ENCODE measurements around the gene DPF3.

DNA sequence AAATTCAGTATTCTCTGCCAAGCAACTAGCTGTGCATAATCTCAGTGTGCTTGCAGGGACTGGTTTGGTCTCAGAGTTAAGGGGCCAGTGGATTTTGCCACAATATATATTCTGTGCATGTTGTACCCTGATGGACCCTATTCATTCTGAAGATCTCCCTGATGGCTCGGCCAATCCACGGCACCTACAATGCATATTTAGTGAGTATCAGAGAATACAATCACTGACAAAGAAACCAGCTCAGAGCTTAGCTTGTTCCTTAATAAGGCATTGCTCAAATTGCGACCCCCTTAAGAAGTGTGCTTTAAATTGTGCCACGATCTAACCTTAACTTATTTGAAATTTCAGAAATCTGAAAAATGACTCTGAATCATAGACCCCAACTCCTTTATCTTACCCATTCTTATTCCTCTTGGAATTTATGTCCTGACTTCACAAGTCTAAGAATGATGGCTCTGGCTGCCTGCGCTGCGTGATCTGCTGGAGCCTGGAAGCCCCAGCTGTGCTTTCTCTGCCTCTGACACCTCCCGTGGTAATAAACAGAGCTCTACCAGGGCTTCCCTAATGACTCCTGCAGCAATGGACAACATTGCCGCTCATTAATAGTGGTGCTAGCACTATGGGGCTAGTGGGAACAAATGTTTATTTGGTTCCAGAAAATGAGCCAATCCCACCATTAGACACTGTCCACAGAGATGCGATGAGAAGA lies 23.3 kb upstream of the DPF3 start:
- TF ChIP-seq ETV6 (CRISPR knock-in tag; IDR thresholded peaks at IDR 0.05) (no peak), NFATC4 (CRISPR knock-in tag; IDR thresholded peaks at IDR 0.05) (no peak)
- TF ChIP-seq, protein P1, sequence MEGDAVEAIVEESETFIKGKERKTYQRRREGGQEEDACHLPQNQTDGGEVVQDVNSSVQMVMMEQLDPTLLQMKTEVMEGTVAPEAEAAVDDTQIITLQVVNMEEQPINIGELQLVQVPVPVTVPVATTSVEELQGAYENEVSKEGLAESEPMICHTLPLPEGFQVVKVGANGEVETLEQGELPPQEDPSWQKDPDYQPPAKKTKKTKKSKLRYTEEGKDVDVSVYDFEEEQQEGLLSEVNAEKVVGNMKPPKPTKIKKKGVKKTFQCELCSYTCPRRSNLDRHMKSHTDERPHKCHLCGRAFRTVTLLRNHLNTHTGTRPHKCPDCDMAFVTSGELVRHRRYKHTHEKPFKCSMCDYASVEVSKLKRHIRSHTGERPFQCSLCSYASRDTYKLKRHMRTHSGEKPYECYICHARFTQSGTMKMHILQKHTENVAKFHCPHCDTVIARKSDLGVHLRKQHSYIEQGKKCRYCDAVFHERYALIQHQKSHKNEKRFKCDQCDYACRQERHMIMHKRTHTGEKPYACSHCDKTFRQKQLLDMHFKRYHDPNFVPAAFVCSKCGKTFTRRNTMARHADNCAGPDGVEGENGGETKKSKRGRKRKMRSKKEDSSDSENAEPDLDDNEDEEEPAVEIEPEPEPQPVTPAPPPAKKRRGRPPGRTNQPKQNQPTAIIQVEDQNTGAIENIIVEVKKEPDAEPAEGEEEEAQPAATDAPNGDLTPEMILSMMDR (IDR thresholded peaks at IDR 0.05): no peak
